PC-3 (cell line): ENCODE results near the gene SLC1A5. TPM values are rescaled to one million over a fixed set of nuclear protein-coding genes. Genes with fewer than 3 reads are reported as not detected.

Experiments used
- ATAC-seq: fragments of 200-7000 bp; cut with Tn5 transposase; 2 replicates; pipeline ENCODE4 v1.9.1; 2020; ENCODE audit warnings: mild to moderate bottlenecking, moderate library complexity
- BruUV-seq: library from RNA; stranded (reverse); fragments of 400-500 nt; replicated peaks from 2 replicates; lab custom pipeline; 2021; lab: Mats Ljungman, UMichigan
- CTCF ChIA-PET: fragments of 300-600 bp; sonication (Branson Sonifier 250); formaldehyde crosslinking; loops from one replicate; lab custom pipeline; 2022; ENCODE audit warnings: antibody characterized with exemption; lab: Charles Lee
- POLR2A ChIA-PET: fragments of 300-600 bp; sonication (Branson Sonifier 250); formaldehyde crosslinking; loops from one replicate; lab custom pipeline; 2022; ENCODE audit warnings: antibody characterized with exemption; ENCODE audit not compliant: unreplicated experiment; lab: Charles Lee
- DNase-seq: peaks from one replicate; pipeline ENCODE4 v3.0.0-alpha.2; 2015
- H2AFZ ChIP-seq: fragments of 300-600 bp; sonication (generic); 2 replicates; pipeline ENCODE4 v1.6.0; 2016; ENCODE audit warnings: antibody characterized with exemption, low read length
- H3F3A ChIP-seq: fragments of 300-600 bp; sonication (generic); one replicate; pipeline ENCODE4 v1.6.0; 2017; ENCODE audit warnings: antibody characterized with exemption, low read length, control low read depth, mild to moderate bottlenecking; ENCODE audit not compliant: unreplicated experiment
- H3K27ac ChIP-seq: fragments of 300-600 bp; sonication (generic); 2 replicates; pipeline ENCODE4 v1.5.1; 2016; ENCODE audit warnings: mild to moderate bottlenecking, low read length
- H3K27me3 ChIP-seq: fragments of 300-600 bp; sonication (generic); 2 replicates; pipeline ENCODE4 v1.6.1; 2016; ENCODE audit warnings: low read length, mixed read lengths
- H3K36me3 ChIP-seq: fragments of 300-600 bp; sonication (generic); 2 replicates; pipeline ENCODE4 v1.6.1; 2016; ENCODE audit warnings: low read depth, mixed run types, low read length, mixed read lengths
- H3K4me1 ChIP-seq: fragments of 300-600 bp; sonication (generic); 2 replicates; pipeline ENCODE4 v1.5.1; 2016; ENCODE audit warnings: low read length; ENCODE audit not compliant: insufficient read depth
- H3K4me2 ChIP-seq: fragments of 300-600 bp; sonication (generic); 2 replicates; pipeline ENCODE4 v1.6.0; 2016; ENCODE audit warnings: low read length
- H3K4me3 ChIP-seq: fragments of 300-600 bp; sonication (generic); 2 replicates; pipeline ENCODE4 v1.5.1; 2016; ENCODE audit warnings: mild to moderate bottlenecking, low read length, mixed read lengths
- H3K79me2 ChIP-seq: fragments of 300-600 bp; sonication (generic); 2 replicates; pipeline ENCODE4 v1.6.1; 2017; ENCODE audit warnings: low read length, mixed read lengths
- H3K9ac ChIP-seq: fragments of 300-600 bp; sonication (generic); 2 replicates; pipeline ENCODE4 v1.6.0; 2016; ENCODE audit warnings: mild to moderate bottlenecking, low read length
- H3K9me2 ChIP-seq: fragments of 300-600 bp; sonication (generic); replicated peaks from 2 replicates; pipeline ENCODE4 v1.6.1; 2016; ENCODE audit warnings: mixed run types, low read length, mixed read lengths
- H3K9me3 ChIP-seq: fragments of 300-600 bp; sonication (generic); 2 replicates; pipeline ENCODE4 v1.6.1; 2016; ENCODE audit warnings: low read length, mixed read lengths
- H4K20me1 ChIP-seq: fragments of 300-600 bp; sonication (generic); 2 replicates; pipeline ENCODE4 v1.6.1; 2016; ENCODE audit warnings: low read length, mixed read lengths
- CTCF ChIP-seq: fragments of 300-600 bp; sonication (generic); conservative IDR thresholded peaks from 2 replicates; pipeline ENCODE4 v1.5.1; 2017; ENCODE audit warnings: antibody characterized with exemption, low read depth, mild to moderate bottlenecking, low read length
- EZH2 ChIP-seq: fragments of 300-600 bp; sonication (generic); IDR thresholded peaks from one replicate; pipeline ENCODE4 v1.6.1; 2017; ENCODE audit warnings: antibody characterized with exemption, mild to moderate bottlenecking, low read length; ENCODE audit not compliant: unreplicated experiment
- EZH2phosphoT487 ChIP-seq: fragments of 300-600 bp; sonication (generic); IDR thresholded peaks from 2 replicates; pipeline ENCODE4 v1.6.1; 2018; ENCODE audit warnings: mild to moderate bottlenecking, antibody characterized with exemption, low read length, borderline replicate concordance
- intact Hi-C: fragments of 100-400 bp; cut with micrococcal nuclease; formaldehyde crosslinking; loops from 2 replicates; pipeline ENCODE4 v1.9.0; 2023
- total RNA-seq: library from RNA; depleted of rRNA; stranded (reverse); fragments of >200 nt; gene quantifications from 2 replicates; pipeline ENCODE4 v1.2.3, GENCODE V29; 2014

Gene SLC1A5
- total RNA-seq, 1 experiment from 2014 or later, result 97.4 TPM

- H3K4me1 ChIP-seq, result 0 out of 2 replicates have a peak, but pooled peaks cover under 1% of the 10 kb centered on the region
- no peak overlapping the region for H3K27ac ChIP-seq
- no peaks in the 10 kb centered on the region for H4K20me1 ChIP-seq
- no peaks in the 10 kb centered on the region for H3K27me3 ChIP-seq
- no peaks in the 10 kb centered on the region for H3K9me3 ChIP-seq
- H3K36me3 ChIP-seq, result peaks cover 13% of the 10 kb centered on the region; the same call in 1 of the 2 replicates
- H3F3A ChIP-seq, result no peaks in the 10 kb centered on the region
- H3K4me3 ChIP-seq, result no peak overlapping the region
- no peak overlapping the region for H2AFZ ChIP-seq
- no TSS peak for BruUV-seq
- DNase-seq (no peak), ATAC-seq (no peak)
- ChIA-PET POLR2A (no interaction called here), CTCF (no interaction called here)
- TF ChIP-seq EZH2phosphoT487 (no peak), EZH2 (no peak), CTCF (no peak)
- no peaks in the 10 kb centered on the region for H3K9me2 ChIP-seq
- H3K4me2 ChIP-seq, result no peak overlapping the region
- no peaks in the 10 kb centered on the region for H3K79me2 ChIP-seq
- intact Hi-C loops, result no loop called here
- H3K9ac ChIP-seq, result no peak overlapping the region
These were observed 46.6 kb upstream of the SLC1A5 start for GRCh38 chr19:46834984-46835383.

- Histone ChIP-seq H3K9me3 (no peaks in the 10 kb centered on the region), H3K79me2 (no peaks in the 10 kb centered on the region), H3K27me3 (no peaks in the 10 kb centered on the region), H2AFZ (no peak overlapping the region), H3K9ac (no peak overlapping the region), H3K4me3 (no peak overlapping the region), H3K4me1 (peaks cover 6% of the 10 kb centered on the region), H3K4me2 (no peak overlapping the region), H3K27ac (no peak overlapping the region), H3K9me2 (no peaks in the 10 kb centered on the region), H4K20me1 (no peaks in the 10 kb centered on the region), H3F3A (no peaks in the 10 kb centered on the region), H3K36me3 (peaks cover 8% of the 10 kb centered on the region; the same call in 1 of the 2 replicates)
- CTCF ChIA-PET, result no interaction called here
- intact Hi-C loops, result no loop called here
- no TSS peak for BruUV-seq
- POLR2A ChIA-PET, result no interaction called here
- TF ChIP-seq EZH2phosphoT487 (no peak), CTCF (no peak), EZH2 (no peak)
- ATAC-seq, result no peak
- DNase-seq, result no peak
These were observed 45.7 kb upstream of the SLC1A5 start for GRCh38 chr19:46834121-46834520.

- Histone ChIP-seq H3K36me3 (no peaks in the 10 kb centered on the region), H3K4me2 (no peak overlapping the region), H3K27ac (no peak overlapping the region), H3K9me3 (no peaks in the 10 kb centered on the region), H3F3A (no peaks in the 10 kb centered on the region), H3K9me2 (no peaks in the 10 kb centered on the region), H3K79me2 (no peaks in the 10 kb centered on the region), H4K20me1 (no peaks in the 10 kb centered on the region), H3K4me3 (no peak overlapping the region), H3K4me1 (peaks cover 19% of the 10 kb centered on the region), H2AFZ (no peak overlapping the region), H3K27me3 (no peaks in the 10 kb centered on the region), H3K9ac (no peak overlapping the region)
- TF ChIP-seq EZH2phosphoT487 (no peak), CTCF (no peak), EZH2 (no peak)
- ChIA-PET CTCF (no interaction called here), POLR2A (interaction anchor here (0.6 kb wide), 1 partner anchor 21 kb away, joined by 5 read pairs; no protein-coding TSS in a partner anchor)
- intact Hi-C loops, result no loop called here
- DNase-seq (no peak), ATAC-seq (no peak)
- no TSS peak for BruUV-seq
These were observed 42.5 kb upstream of the SLC1A5 start for GRCh38 chr19:46830864-46831263.
